Naive thymus-derived CD8-positive, alpha-beta T cell (primary cell): ENCODE measurements around the gene YRDC. TPM values are rescaled to one million over a fixed set of nuclear protein-coding genes. Genes with fewer than 3 reads are reported as not detected.

Experiments
- ATAC-seq, 2 donors: fragments of 150-1000 bp; cut with Tn5 transposase in 1 of 2; sonication (Bioruptor Pico), chemical (Tn5 transposase) in 1 of 2; 1 replicate in 1 of 2; 2 replicates in 1 of 2; pipeline ENCODE4 v1.10.0; 2021; ENCODE audit warnings: mild to moderate bottlenecking in 2 of 2, moderate library complexity in 2 of 2
- POLR2A ChIA-PET: fragments of 350-600 bp; sonication (Branson Sonifier 250); formaldehyde crosslinking; loops from one replicate; lab custom pipeline; 2021; ENCODE audit warnings: antibody characterized with exemption; lab: Charles Lee
- DNase-seq, 10 donors: peaks; one replicate each; pipeline versions ENCODE4 v3.0.0 to v3.0.0-alpha.2; 2020 to 2022
- H3K27ac Mint-ChIP-seq, 10 donors: one replicate each; pipeline ENCODE4 v1.8.0; 2020 to 2022; ENCODE audit warnings: mild to moderate bottlenecking in 10 of 10, mixed read lengths in 10 of 10, moderate library complexity in 4 of 10, inconsistent platforms in 1 of 10
- H3K27me3 Mint-ChIP-seq, 5 donors: one replicate each; pipeline ENCODE4 v1.8.0; 2021 to 2022; ENCODE audit warnings: mixed read lengths in 5 of 5
- H3K36me3 Mint-ChIP-seq, 3 donors: one replicate each; pipeline ENCODE4 v1.8.0; 2020 to 2022; ENCODE audit warnings: mixed read lengths in 3 of 3, mild to moderate bottlenecking in 2 of 3, inconsistent platforms in 1 of 3
- H3K4me1 Mint-ChIP-seq, 4 donors: one replicate each; pipeline ENCODE4 v1.8.0; 2021 to 2022; ENCODE audit warnings: mixed read lengths in 4 of 4
- H3K4me3 Mint-ChIP-seq, 10 donors: one replicate each; pipeline ENCODE4 v1.8.0; 2020 to 2022; ENCODE audit warnings: mild to moderate bottlenecking in 10 of 10, mixed read lengths in 10 of 10, moderate library complexity in 6 of 10, inconsistent platforms in 1 of 10
- H3K9me3 Mint-ChIP-seq, 9 donors: one replicate each; pipeline ENCODE4 v1.8.0; 2020 to 2022; ENCODE audit warnings: mixed read lengths in 9 of 9, mild to moderate bottlenecking in 3 of 9, inconsistent platforms in 1 of 9, moderate library complexity in 1 of 9
- polyA plus RNA-seq, 3 donors: library from polyadenylated mRNA; unstranded; fragments of 300-500 nt; fragmentation: Illumina TruSeq; gene quantifications; one replicate each; pipeline ENCODE4 v1.2.3, GENCODE V29; 2021
- total RNA-seq, 8 experiments: library from RNA in 2 of 8; stranded (reverse) in 2 of 8; gene quantifications; one replicate each; pipeline ENCODE4 v1.2.3 and lab custom pipeline; 2021 to 2026

Gene YRDC
- total and polyA plus RNA-seq, 5 experiments from 2014 or later, result 14.8 to 34.3 (median 18.5) TPM

DNA sequence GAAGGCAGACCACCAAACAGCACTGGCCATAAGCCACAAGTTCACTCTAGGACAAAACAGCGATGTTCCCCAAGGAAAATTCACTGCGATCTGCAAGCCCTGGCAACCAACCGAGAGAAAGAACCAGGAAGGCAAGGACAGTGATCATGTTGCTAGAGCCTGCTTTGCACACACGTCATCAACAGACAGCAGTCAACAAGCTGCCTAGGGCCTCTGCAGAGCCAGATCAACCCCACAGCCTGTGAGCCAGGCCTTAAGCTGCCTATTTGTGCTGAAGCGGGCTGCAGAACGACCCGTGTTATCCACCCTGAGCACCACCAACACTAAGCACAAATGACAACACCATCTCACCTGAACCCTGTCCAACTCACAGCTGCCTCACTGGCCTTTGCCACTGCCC is 6.2 kb upstream of the YRDC start:
- Mint-ChIP-seq H3K27ac (peak overlapping the region in 1 of 10 donors; percentile 29), H3K4me1 (peaks cover 1 to 17% (median 10%) of the 10 kb centered on the region in 4 donors), H3K27me3 (no peaks in the 10 kb centered on the region), H3K4me3 (no peak overlapping the region), H3K9me3 (no peaks in the 10 kb centered on the region), H3K36me3 (peaks cover 0 to 46% (median 2%) of the 10 kb centered on the region in 3 donors)
- ATAC-seq (no peak), DNase-seq (no peak)
- POLR2A ChIA-PET, result no interaction called here

- Mint-ChIP-seq H3K36me3 (peaks cover 0 to 44% (median 2%) of the 10 kb centered on the region in 3 donors), H3K4me1 (peaks cover 5 to 23% (median 16%) of the 10 kb centered on the region in 4 donors), H3K4me3 (no peak overlapping the region), H3K9me3 (no peaks in the 10 kb centered on the region), H3K27ac (no peak overlapping the region), H3K27me3 (no peaks in the 10 kb centered on the region)
- POLR2A ChIA-PET, result no interaction called here
- DNase-seq (no peak), ATAC-seq (no peak)
Measured at GRCh38 chr1:37813529-37814145, 5.6 kb upstream of the YRDC start.

- POLR2A ChIA-PET, result no interaction called here
- peaks cover 0 to 26% (median 0%) of the 10 kb centered on the region in 3 donors for H3K36me3 Mint-ChIP-seq
- no peaks in the 10 kb centered on the region for H3K27me3 Mint-ChIP-seq
- DNase-seq, result peak; percentile 36 to 73 (median 53)
- peak overlapping the region in 8 of 10 donors; percentile 24 to 79 (median 49) for H3K27ac Mint-ChIP-seq
- peak in 1 of 2 donors; percentile 36 for ATAC-seq
- peaks cover 8 to 36% (median 31%) of the 10 kb centered on the region in 4 donors for H3K4me1 Mint-ChIP-seq
- no peaks in the 10 kb centered on the region for H3K9me3 Mint-ChIP-seq
- peak overlapping the region in 4 of 10 donors; percentile 22 to 53 (median 39) for H3K4me3 Mint-ChIP-seq
Measured at GRCh38 chr1:37811027-37811655, 3.1 kb upstream of the YRDC start.

DNA sequence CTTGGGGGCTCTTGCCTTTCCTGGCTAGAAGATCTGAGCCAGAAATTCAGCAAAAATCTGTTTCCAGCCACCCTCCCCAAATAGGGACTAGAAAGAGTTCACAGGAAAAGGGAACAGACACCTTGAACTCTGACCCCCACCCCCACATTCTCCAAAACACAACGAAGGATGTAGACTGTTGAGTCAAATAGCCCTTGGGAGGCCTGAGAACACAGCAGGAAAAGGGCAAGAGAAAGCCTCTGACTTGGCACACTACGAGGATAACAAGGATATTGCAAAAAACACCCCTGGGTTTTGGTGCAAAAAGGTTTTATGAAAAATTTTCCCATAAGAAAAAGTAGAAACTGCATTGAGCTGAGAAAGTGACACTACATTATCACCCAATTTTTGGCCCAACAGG is 1.9 kb upstream of the YRDC start:
- Mint-ChIP-seq H3K4me3 (peak overlapping the region in 4 of 10 donors; percentile 11 to 99 (median 56)), H3K27me3 (no peaks in the 10 kb centered on the region), H3K36me3 (peaks cover 0 to 29% (median 0%) of the 10 kb centered on the region in 3 donors), H3K9me3 (no peaks in the 10 kb centered on the region), H3K4me1 (peaks cover 8 to 42% (median 38%) of the 10 kb centered on the region in 4 donors), H3K27ac (peak overlapping the region in 5 of 10 donors; percentile 11 to 68 (median 24))
- no peak for ATAC-seq
- POLR2A ChIA-PET, result no interaction called here
- DNase-seq, result no peak

DNA sequence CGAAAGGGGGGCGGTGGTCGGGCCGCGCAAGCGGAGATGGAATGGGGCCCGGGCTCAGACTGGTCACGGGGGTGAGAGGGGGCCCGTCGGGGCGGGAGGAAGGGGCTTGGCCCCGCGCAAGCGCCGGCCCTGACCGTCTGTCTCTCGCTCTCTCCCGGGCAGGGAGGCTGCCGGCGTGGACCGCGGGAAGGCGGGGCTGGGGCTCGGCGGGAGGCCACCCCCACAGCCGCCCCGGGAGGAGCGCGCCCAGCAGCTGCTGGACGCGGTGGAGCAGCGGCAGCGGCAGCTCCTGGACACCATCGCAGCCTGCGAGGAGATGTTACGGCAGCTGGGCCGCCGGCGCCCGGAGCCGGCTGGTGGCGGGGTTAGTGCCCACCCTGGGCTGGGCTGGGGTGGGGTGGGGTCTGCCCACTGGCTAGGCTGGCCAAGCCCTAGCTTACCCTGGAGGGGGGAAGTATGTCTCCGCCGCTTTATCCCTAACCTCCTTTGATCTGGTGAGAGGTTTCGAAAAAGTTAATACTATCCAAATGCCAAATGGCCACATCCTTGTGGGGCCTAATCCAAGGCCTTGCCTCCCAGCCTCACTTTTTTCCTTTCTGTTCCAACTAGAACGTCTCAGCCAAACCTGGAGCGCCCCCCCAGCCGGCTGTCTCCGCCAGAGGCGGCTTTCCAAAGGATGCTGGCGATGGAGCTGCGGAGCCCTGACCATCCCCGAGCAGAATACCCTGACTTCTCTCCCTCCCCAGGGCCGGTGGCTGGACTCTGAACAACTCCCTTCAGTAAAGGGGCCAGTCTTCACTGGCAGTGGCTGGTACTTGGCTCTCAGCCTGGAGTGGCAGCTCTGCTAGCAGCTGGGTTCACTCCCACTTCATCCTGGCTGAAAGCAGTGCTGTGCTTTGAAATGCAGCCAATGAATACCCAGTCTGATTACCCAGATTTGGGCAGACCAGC is 636 bp upstream of the YRDC start:
- no peaks in the 10 kb centered on the region for H3K27me3 Mint-ChIP-seq
- POLR2A ChIA-PET, result interaction anchor here (0.6 to 2.7 kb wide), 9 partner anchors 10 to 329 kb away, joined by 3 to 21 read pairs (median 4); partner anchors contain the start of genes CDCA8 and MTF1
- DNase-seq (peak in 4 of 10 donors; percentile 2 to 33 (median 9)), ATAC-seq (peak; percentile 36 to 52)
- peaks cover 10 to 50% (median 43%) of the 10 kb centered on the region in 4 donors for H3K4me1 Mint-ChIP-seq
- no peaks in the 10 kb centered on the region for H3K9me3 Mint-ChIP-seq
- peak overlapping the region; percentile 90 to 99 (median 98) for H3K27ac Mint-ChIP-seq
- peak overlapping the region; percentile 92 to 99 (median 96) for H3K4me3 Mint-ChIP-seq
- H3K36me3 Mint-ChIP-seq, result peaks cover 5 to 30% (median 6%) of the 10 kb centered on the region in 3 donors

- no peaks in the 10 kb centered on the region for H3K27me3 Mint-ChIP-seq
- DNase-seq (no peak), ATAC-seq (no peak)
- H3K4me1 Mint-ChIP-seq, result peaks cover 13 to 50% (median 43%) of the 10 kb centered on the region in 4 donors
- POLR2A ChIA-PET, result interaction anchor here (0.6 to 2.7 kb wide), 6 partner anchors 10 to 124 kb away, joined by 3 to 21 read pairs (median 4); partner anchors contain the start of gene MTF1
- H3K36me3 Mint-ChIP-seq, result peaks cover 5 to 42% (median 13%) of the 10 kb centered on the region in 3 donors
- H3K9me3 Mint-ChIP-seq, result no peaks in the 10 kb centered on the region
- H3K4me3 Mint-ChIP-seq, result peak overlapping the region; percentile 77 to 99 (median 86)
- peak overlapping the region; percentile 79 to 96 (median 91) for H3K27ac Mint-ChIP-seq
Measured at GRCh38 chr1:37807220-37807554, 821 bp downstream of the YRDC start.

DNA sequence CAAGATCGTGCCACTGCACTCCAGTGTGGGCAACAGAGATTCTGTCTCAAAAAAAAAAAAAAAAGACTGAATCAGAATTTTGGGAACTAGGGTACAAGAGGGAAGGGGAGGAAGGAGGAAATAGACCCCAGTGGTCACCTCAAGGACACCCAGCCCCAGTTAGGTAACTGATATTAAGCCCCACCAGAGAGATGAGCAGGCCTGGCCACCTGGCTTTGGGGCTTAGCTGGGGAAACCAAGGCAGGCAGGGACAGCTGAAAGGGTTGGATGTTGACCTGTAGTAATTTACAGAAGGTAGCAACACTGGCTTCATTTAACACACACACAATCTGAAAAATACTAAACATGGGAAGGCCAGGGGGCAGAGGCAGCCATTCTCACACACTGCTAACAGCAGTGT is 5.6 kb downstream of the YRDC start:
- POLR2A ChIA-PET, result interaction anchor here (0.6 kb wide), 1 partner anchor 200 kb away, joined by 3 read pairs; no protein-coding TSS in a partner anchor
- DNase-seq (no peak), ATAC-seq (no peak)
- Mint-ChIP-seq H3K36me3 (peaks cover 5 to 69% (median 17%) of the 10 kb centered on the region in 3 donors), H3K4me1 (peaks cover 6 to 29% (median 19%) of the 10 kb centered on the region in 4 donors), H3K4me3 (no peak overlapping the region), H3K27ac (no peak overlapping the region), H3K27me3 (no peaks in the 10 kb centered on the region), H3K9me3 (no peaks in the 10 kb centered on the region)

DNA sequence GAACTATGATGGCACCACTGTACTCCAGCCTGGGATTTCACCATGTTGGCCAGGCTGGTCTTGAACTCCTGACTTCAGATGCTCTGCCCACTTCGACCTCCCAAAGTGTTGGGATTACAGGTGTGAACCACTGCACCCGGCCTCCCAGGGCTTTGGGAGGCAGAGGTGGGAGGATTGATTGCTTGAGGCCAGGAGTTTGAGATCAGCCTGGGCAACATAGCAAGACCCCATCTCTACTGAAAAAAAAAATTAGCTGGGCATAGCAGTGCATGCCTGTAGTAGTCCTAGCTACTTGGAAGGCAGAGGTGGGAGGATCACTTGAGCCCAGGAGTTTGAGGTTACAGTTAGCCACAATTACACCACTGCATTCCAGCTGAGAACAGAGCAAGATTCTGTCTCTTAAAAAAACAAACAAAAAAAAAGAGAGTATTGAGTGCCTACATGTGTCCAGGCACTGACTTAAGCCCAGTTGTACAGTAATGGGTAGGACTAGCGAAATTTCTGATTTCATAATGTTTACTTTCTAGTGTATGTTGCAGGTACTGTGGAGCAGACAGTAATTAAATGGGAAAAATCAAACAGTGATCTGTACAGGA is 10.2 kb downstream of the YRDC start:
- H3K4me3 Mint-ChIP-seq, result no peak overlapping the region
- POLR2A ChIA-PET, result no interaction called here

GRCh38 chr1:37795340-37796125 is 12.5 kb downstream of the YRDC start:
- POLR2A ChIA-PET, result interaction anchor here (1.2 kb wide), 1 partner anchor 12 kb away, joined by 4 read pairs; the partner anchor contains the start of genes C1orf122 and YRDC
- H3K27ac Mint-ChIP-seq, result peak overlapping the region in 1 of 10 donors; percentile 75

More for the DNA sequence above, 10.2 kb downstream of the YRDC start:
- Mint-ChIP-seq H3K27me3 (peaks cover 0 to 16% (median 4%) of the 10 kb centered on the region in 5 donors), H3K27ac (no peak overlapping the region), H3K9me3 (no peaks in the 10 kb centered on the region), H3K36me3 (peaks cover 0 to 34% (median 10%) of the 10 kb centered on the region in 3 donors), H3K4me1 (peaks cover 11 to 13% (median 12%) of the 10 kb centered on the region in 4 donors)
- DNase-seq, result no peak
- no peak for ATAC-seq

GRCh38 chr1:37794372-37795339 is 13.4 kb downstream of the YRDC start:
- POLR2A ChIA-PET, result interaction anchor here (1.2 kb wide), 1 partner anchor 13 kb away, joined by 4 read pairs; the partner anchor contains the start of genes C1orf122 and YRDC

More at GRCh38 chr1:37795340-37796125, 12.5 kb downstream of the YRDC start:
- H3K9me3 Mint-ChIP-seq, result no peaks in the 10 kb centered on the region
- peak overlapping the region; percentile 64 to 86 (median 78) for H3K4me3 Mint-ChIP-seq
- H3K4me1 Mint-ChIP-seq, result peaks cover 8 to 13% (median 12%) of the 10 kb centered on the region in 4 donors
- H3K36me3 Mint-ChIP-seq, result peaks cover 0 to 14% (median 1%) of the 10 kb centered on the region in 3 donors
- peak in 6 of 10 donors; percentile 8 to 48 (median 41) for DNase-seq
- peaks cover 13 to 39% (median 20%) of the 10 kb centered on the region in 5 donors for H3K27me3 Mint-ChIP-seq
- ATAC-seq, result peak; percentile 49 to 57

More at GRCh38 chr1:37794372-37795339, 13.4 kb downstream of the YRDC start:
- H3K27me3 Mint-ChIP-seq, result peaks cover 17 to 48% (median 23%) of the 10 kb centered on the region in 5 donors
- H3K4me3 Mint-ChIP-seq, result peak overlapping the region; percentile 63 to 86 (median 78)
- H3K27ac Mint-ChIP-seq, result peak overlapping the region in 1 of 10 donors; percentile 75
- H3K4me1 Mint-ChIP-seq, result peaks cover 8 to 13% (median 12%) of the 10 kb centered on the region in 4 donors
- DNase-seq, result peak in 1 of 10 donors; percentile 3
- peaks cover 0 to 6% (median 1%) of the 10 kb centered on the region in 3 donors for H3K36me3 Mint-ChIP-seq
- no peaks in the 10 kb centered on the region for H3K9me3 Mint-ChIP-seq
- peak in 1 of 2 donors; percentile 31 for ATAC-seq
